K562 (cell line): ENCODE measurements around the gene NVL.

ENCODE experiments used
- CTCF ChIP-seq, 3 experiments: IDR thresholded peaks in 2 of 3; conservative IDR thresholded peaks in 1 of 3; 2 replicates each; pipeline ENCODE4 v1.5.1; 2011 to 2012; ENCODE audit warnings: low read length in 3 of 3, mild to moderate bottlenecking in 3 of 3, control low read depth in 2 of 3, improper control_type of control experiment in 1 of 3, inconsistent platforms in 1 of 3, low read depth in 1 of 3, mixed read lengths in 1 of 3, moderate library complexity in 1 of 3; ENCODE audit not compliant: insufficient read depth in 2 of 3
- HIVEP1 ChIP-seq: fragments of 250-450 bp; sonication (Bioruptor Pico); IDR thresholded peaks from 2 replicates; pipeline ENCODE4 v1.4.0; 2020; ENCODE audit warnings: mild to moderate bottlenecking
- MAFF ChIP-seq: IDR thresholded peaks from 2 replicates; pipeline ENCODE4 v1.6.1; 2012; ENCODE audit warnings: low read length, improper control_type of control experiment
- POU5F1 ChIP-seq: fragments of 150-350 bp; IDR thresholded peaks from 2 replicates; pipeline ENCODE4 v1.6.1; 2014; ENCODE audit warnings: borderline replicate concordance, low read length, low read depth, mild to moderate bottlenecking; ENCODE audit not compliant: partially characterized antibody
- TAF15 ChIP-seq: fragments of 200-400 bp; formaldehyde crosslinking; IDR thresholded peaks from 2 replicates; pipeline ENCODE4 v1.6.1; 2017; ENCODE audit warnings: mild to moderate bottlenecking, low read depth, low read length, moderate library complexity
- ZSCAN29 ChIP-seq: fragments of 450-650 bp; IDR thresholded peaks from 2 replicates; pipeline ENCODE4 v1.6.1; 2017

- TF ChIP-seq MAFF (no peak), CTCF (IDR thresholded peaks at IDR 0.05 in 2 of 3, conservative IDR thresholded peaks at IDR 0.05 in 1 of 3; ENCODE audit: insufficient read depth in 2 of 3, low read depth in 1 of 3, low read length in 3 of 3) (no peak), TAF15 (no peak), POU5F1 (no peak), ZSCAN29 (no peak), HIVEP1 (CRISPR knock-in tag) (no peak)
These were observed 147.7 kb downstream of the NVL start for GRCh38 chr1:224182057-224182865.
